ENCODE results near the gene TTC8. TPM values are rescaled to one million over a fixed set of nuclear protein-coding genes. Genes with fewer than 3 reads are reported as not detected.

The TTC8 gene
- total RNA-seq, 1 experiment from 2014 or later = 12.4 TPM

DNA sequence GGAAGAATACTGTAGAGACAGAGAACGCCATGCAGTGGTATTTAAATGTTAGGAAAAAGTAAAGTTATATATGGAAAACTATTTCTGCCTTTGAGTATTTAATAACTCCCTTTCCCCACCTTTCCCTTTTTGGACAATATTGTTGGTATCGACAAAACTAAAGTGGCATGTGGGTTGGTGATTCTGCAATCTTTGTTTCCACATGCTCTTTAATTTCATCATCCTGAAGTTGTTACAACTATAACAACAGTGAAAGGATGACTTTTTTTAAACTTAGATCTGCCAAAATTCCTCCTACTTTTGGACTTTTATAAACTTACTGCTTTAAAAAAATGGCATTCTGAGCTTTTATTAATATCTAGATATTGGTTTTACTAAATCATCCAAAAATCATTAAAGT lies 25.3 kb downstream of the TTC8 start:
- no TSS peak for BruUV-seq (replicated peaks)
- POLR2A ChIA-PET = no interaction called here
- Histone ChIP-seq H3K27me3 (ENCODE audit: control insufficient read depth, insufficient read depth, low read length) (no peaks in the 10 kb centered on the region), H3K27ac (ENCODE audit: low read length) (no peak overlapping the region), H3K36me3 (ENCODE audit: control insufficient read depth, insufficient read depth, low read length) (no peaks in the 10 kb centered on the region), H3K4me3 (ENCODE audit: low read depth in 2 of 2, low read length in 2 of 2) (no peak overlapping the region), H3K9me3 (ENCODE audit: control insufficient read depth, insufficient read depth, low read depth, low read length) (no peaks in the 10 kb centered on the region), H3K4me1 (ENCODE audit: control insufficient read depth, insufficient read depth, low read length) (no peaks in the 10 kb centered on the region)
- ATAC-seq (no peak), DNase-seq (ENCODE audit: low read depth, low spot score) (no peak)
- CTCF ChIA-PET = no interaction called here
- intact Hi-C loops (cut with micrococcal nuclease; ENCODE audit: unreplicated experiment) (no loop called here), in situ Hi-C loops (cut with HindIII; ENCODE audit: low pct_unique_long_range_greater_than_20kb, low sequenced_read_pairs) (no loop called here)
- TF ChIP-seq SIN3A (IDR thresholded peaks at IDR 0.05; ENCODE audit: borderline replicate concordance, insufficient read depth, low read depth, low read length) (no peak), TCF7L2 (IDR thresholded peaks at IDR 0.05; ENCODE audit: low read depth, low read length) (no peak), POLR2AphosphoS5 (IDR thresholded peaks at IDR 0.05; ENCODE audit: low read depth, low read length) (no peak)
- TF ChIP-seq, protein P1, sequence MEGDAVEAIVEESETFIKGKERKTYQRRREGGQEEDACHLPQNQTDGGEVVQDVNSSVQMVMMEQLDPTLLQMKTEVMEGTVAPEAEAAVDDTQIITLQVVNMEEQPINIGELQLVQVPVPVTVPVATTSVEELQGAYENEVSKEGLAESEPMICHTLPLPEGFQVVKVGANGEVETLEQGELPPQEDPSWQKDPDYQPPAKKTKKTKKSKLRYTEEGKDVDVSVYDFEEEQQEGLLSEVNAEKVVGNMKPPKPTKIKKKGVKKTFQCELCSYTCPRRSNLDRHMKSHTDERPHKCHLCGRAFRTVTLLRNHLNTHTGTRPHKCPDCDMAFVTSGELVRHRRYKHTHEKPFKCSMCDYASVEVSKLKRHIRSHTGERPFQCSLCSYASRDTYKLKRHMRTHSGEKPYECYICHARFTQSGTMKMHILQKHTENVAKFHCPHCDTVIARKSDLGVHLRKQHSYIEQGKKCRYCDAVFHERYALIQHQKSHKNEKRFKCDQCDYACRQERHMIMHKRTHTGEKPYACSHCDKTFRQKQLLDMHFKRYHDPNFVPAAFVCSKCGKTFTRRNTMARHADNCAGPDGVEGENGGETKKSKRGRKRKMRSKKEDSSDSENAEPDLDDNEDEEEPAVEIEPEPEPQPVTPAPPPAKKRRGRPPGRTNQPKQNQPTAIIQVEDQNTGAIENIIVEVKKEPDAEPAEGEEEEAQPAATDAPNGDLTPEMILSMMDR (IDR thresholded peaks at IDR 0.05) = no peak
- TF ChIP-seq, protein P2, sequence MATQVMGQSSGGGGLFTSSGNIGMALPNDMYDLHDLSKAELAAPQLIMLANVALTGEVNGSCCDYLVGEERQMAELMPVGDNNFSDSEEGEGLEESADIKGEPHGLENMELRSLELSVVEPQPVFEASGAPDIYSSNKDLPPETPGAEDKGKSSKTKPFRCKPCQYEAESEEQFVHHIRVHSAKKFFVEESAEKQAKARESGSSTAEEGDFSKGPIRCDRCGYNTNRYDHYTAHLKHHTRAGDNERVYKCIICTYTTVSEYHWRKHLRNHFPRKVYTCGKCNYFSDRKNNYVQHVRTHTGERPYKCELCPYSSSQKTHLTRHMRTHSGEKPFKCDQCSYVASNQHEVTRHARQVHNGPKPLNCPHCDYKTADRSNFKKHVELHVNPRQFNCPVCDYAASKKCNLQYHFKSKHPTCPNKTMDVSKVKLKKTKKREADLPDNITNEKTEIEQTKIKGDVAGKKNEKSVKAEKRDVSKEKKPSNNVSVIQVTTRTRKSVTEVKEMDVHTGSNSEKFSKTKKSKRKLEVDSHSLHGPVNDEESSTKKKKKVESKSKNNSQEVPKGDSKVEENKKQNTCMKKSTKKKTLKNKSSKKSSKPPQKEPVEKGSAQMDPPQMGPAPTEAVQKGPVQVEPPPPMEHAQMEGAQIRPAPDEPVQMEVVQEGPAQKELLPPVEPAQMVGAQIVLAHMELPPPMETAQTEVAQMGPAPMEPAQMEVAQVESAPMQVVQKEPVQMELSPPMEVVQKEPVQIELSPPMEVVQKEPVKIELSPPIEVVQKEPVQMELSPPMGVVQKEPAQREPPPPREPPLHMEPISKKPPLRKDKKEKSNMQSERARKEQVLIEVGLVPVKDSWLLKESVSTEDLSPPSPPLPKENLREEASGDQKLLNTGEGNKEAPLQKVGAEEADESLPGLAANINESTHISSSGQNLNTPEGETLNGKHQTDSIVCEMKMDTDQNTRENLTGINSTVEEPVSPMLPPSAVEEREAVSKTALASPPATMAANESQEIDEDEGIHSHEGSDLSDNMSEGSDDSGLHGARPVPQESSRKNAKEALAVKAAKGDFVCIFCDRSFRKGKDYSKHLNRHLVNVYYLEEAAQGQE (IDR thresholded peaks at IDR 0.05; ENCODE audit: insufficient read depth in 1 of 2, low read depth in 2 of 2, low read length in 1 of 2) = no peak

DNA sequence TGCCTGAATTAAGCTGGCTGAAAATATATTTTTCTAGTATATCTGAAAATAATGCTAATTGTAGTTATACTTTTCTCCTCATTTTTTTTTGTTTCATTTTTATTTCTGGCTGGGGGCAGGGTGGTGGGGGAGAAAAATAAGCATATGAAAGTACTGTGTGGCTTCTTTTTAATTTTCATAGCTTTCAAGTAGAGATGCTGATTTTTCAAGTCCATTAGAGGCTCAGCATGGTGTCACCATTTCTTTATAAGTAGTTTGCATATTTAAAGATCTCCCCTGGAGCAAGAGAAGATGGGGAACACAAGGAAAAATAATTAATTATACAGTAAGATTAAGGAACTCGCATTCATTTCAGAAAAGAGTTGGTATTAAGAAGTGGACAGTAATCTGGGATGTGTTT lies 27.1 kb downstream of the TTC8 start:
- no peaks in the 10 kb centered on the region for H3K4me1 ChIP-seq (ENCODE audit: control insufficient read depth, insufficient read depth, low read length)
- intact Hi-C loops (cut with micrococcal nuclease; ENCODE audit: unreplicated experiment) = no loop called here
- in situ Hi-C loops (cut with HindIII; ENCODE audit: low pct_unique_long_range_greater_than_20kb, low sequenced_read_pairs) = no loop called here
- ATAC-seq (no peak), DNase-seq (ENCODE audit: low read depth, low spot score) (no peak)
- no peaks in the 10 kb centered on the region for H3K27me3 ChIP-seq (ENCODE audit: control insufficient read depth, insufficient read depth, low read length)
- BruUV-seq (replicated peaks) = no TSS peak
- TF ChIP-seq, protein P2 (IDR thresholded peaks at IDR 0.05; ENCODE audit: insufficient read depth in 1 of 2, low read depth in 2 of 2, low read length in 1 of 2) = no peak
- TF ChIP-seq TCF7L2 (IDR thresholded peaks at IDR 0.05; ENCODE audit: low read depth, low read length) = no peak
- CTCF ChIA-PET = no interaction called here
- H3K27ac ChIP-seq (ENCODE audit: low read length) = no peak overlapping the region
- POLR2A ChIA-PET = no interaction called here
- no peaks in the 10 kb centered on the region for H3K36me3 ChIP-seq (ENCODE audit: control insufficient read depth, insufficient read depth, low read length)
- no peaks in the 10 kb centered on the region for H3K9me3 ChIP-seq (ENCODE audit: control insufficient read depth, insufficient read depth, low read depth, low read length)
- H3K4me3 ChIP-seq (ENCODE audit: low read depth in 2 of 2, low read length in 2 of 2) = no peak overlapping the region
